Osteocyte (in vitro differentiated cells): Measurements from ENCODE around the gene HOXB9. TPM values are rescaled to one million over a fixed set of nuclear protein-coding genes. Genes with fewer than 3 reads are reported as not detected.

Experiments
- DNase-seq: peaks from one replicate; pipeline ENCODE4 v3.0.0; 2021; ENCODE audit warnings: mixed read lengths; ENCODE audit not compliant: unreplicated experiment; ENCODE audit errors: extremely low spot score
- H3K27ac Mint-ChIP-seq: one replicate; pipeline ENCODE4 v1.8.0; 2021; ENCODE audit warnings: mild to moderate bottlenecking, mixed read lengths; ENCODE audit not compliant: unreplicated experiment
- H3K27me3 Mint-ChIP-seq: one replicate; pipeline ENCODE4 v1.8.0; 2021; ENCODE audit warnings: mixed read lengths; ENCODE audit not compliant: unreplicated experiment
- H3K36me3 Mint-ChIP-seq: one replicate; pipeline ENCODE4 v1.8.0; 2021; ENCODE audit warnings: mixed read lengths; ENCODE audit not compliant: unreplicated experiment
- H3K4me1 Mint-ChIP-seq: one replicate; pipeline ENCODE4 v1.8.0; 2021; ENCODE audit warnings: mixed read lengths; ENCODE audit not compliant: unreplicated experiment
- H3K4me3 Mint-ChIP-seq: one replicate; pipeline ENCODE4 v1.8.0; 2021; ENCODE audit warnings: mild to moderate bottlenecking, moderate library complexity, mixed read lengths; ENCODE audit not compliant: unreplicated experiment
- H3K9me3 Mint-ChIP-seq: one replicate; pipeline ENCODE4 v1.8.0; 2021; ENCODE audit warnings: mixed read lengths; ENCODE audit not compliant: unreplicated experiment
- CTCF ChIP-seq: fragments of 200-600 bp; sonication (generic); IDR thresholded peaks from 2 replicates; pipeline ENCODE4 v1.5.0; 2021; ENCODE audit warnings: antibody characterized with exemption, mild to moderate bottlenecking, moderate library complexity
- total RNA-seq: library from RNA; stranded (reverse); gene quantifications from 2 replicates; pipeline ENCODE4 v1.2.1, GENCODE V29; 2021

The HOXB9 gene
- total RNA-seq, 1 donor from 2014 or later, result not detected

- peaks cover 20% of the 10 kb centered on the region for H3K4me1 Mint-ChIP-seq
- H3K4me3 Mint-ChIP-seq, result no peak overlapping the region
- peaks cover 97% of the 10 kb centered on the region for H3K27me3 Mint-ChIP-seq
- no peak for DNase-seq
- TF ChIP-seq CTCF, result no peak
- H3K27ac Mint-ChIP-seq, result no peak overlapping the region
- H3K36me3 Mint-ChIP-seq, result no peaks in the 10 kb centered on the region
- H3K9me3 Mint-ChIP-seq, result no peaks in the 10 kb centered on the region
Observed at GRCh38 chr17:48589060-48589830, 36.9 kb downstream of the HOXB9 start.

- Mint-ChIP-seq H3K4me1 (peaks cover 17% of the 10 kb centered on the region), H3K4me3 (no peak overlapping the region), H3K27ac (no peak overlapping the region), H3K9me3 (no peaks in the 10 kb centered on the region), H3K27me3 (peaks cover 97% of the 10 kb centered on the region), H3K36me3 (no peaks in the 10 kb centered on the region)
- TF ChIP-seq CTCF, result no peak
- no peak for DNase-seq
Observed at GRCh38 chr17:48588528-48588927, 37.6 kb downstream of the HOXB9 start.

GRCh38 chr17:48588074-48588415 lies 38.1 kb downstream of the HOXB9 start:
- no peak for TF ChIP-seq CTCF
- peaks cover 1% of the 10 kb centered on the region for H3K36me3 Mint-ChIP-seq
- peaks cover 97% of the 10 kb centered on the region for H3K27me3 Mint-ChIP-seq
- H3K9me3 Mint-ChIP-seq, result no peaks in the 10 kb centered on the region
- no peak for DNase-seq
- no peak overlapping the region for H3K27ac Mint-ChIP-seq
- H3K4me3 Mint-ChIP-seq, result no peak overlapping the region
- peaks cover 16% of the 10 kb centered on the region for H3K4me1 Mint-ChIP-seq

GRCh38 chr17:48587276-48588073 lies 38.7 kb downstream of the HOXB9 start:
- H3K9me3 Mint-ChIP-seq, result no peaks in the 10 kb centered on the region
- DNase-seq, result no peak
- no peak overlapping the region for H3K27ac Mint-ChIP-seq
- H3K27me3 Mint-ChIP-seq, result peaks cover 97% of the 10 kb centered on the region
- H3K36me3 Mint-ChIP-seq, result peaks cover 1% of the 10 kb centered on the region
- no peak for TF ChIP-seq CTCF
- no peak overlapping the region for H3K4me3 Mint-ChIP-seq
- peaks cover 16% of the 10 kb centered on the region for H3K4me1 Mint-ChIP-seq
